Right lung (tissue), 5 donors: Measurements from ENCODE around the gene GNAS-AS1. TPM values are rescaled to one million over a fixed set of nuclear protein-coding genes. Genes with fewer than 3 reads are reported as not detected.

Experiments
- DNase-seq, 2 donors: peaks; one replicate each; pipeline ENCODE4 v3.0.0-alpha.2; 2013
- polyA plus RNA-seq, 5 donors: library from polyadenylated mRNA; unstranded; fragments of 120-200 nt; gene quantifications; one replicate each; pipeline versions ENCODE4 v1.2.1 to v1.2.3, GENCODE V29; 2013; ENCODE audit warnings: inconsistent platforms in 1 of 5, low replicate concordance in 1 of 5; ENCODE audit not compliant: insufficient read length in 5 of 5, insufficient read depth in 1 of 5

GNAS-AS1 gene
- polyA plus RNA-seq, 5 donors: 0.55 to 0.89 (median 0.82) TPM

DNA sequence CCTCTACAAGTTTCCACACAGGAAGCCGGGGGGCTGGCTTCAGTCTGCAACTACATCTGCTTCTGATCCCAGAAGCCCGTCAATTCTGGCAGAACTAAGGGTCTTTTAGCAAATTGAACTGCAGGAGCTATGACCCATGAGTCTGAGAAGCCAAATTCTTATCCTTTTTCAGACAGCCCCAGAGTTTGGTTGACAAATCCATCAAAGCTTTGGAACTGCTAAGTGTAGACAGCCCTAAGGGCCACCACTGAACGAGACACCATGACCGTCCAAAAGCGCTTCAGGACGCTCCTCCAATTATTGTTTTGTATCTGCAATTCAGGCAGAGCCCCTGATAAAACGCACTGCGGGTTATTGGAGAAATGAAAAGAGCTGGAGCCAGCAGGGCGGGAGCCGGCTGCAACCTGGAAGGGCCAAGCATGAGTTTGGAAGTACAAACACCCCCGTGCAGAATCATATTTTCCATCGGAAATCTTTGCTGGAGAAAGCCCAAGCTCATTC is 67.1 kb downstream of the GNAS-AS1 start:
- DNase-seq: peak; percentile 8 to 19

- no peak for DNase-seq
Observed at GRCh38 chr20:58781138-58781537, 69.6 kb downstream of the GNAS-AS1 start.

DNA sequence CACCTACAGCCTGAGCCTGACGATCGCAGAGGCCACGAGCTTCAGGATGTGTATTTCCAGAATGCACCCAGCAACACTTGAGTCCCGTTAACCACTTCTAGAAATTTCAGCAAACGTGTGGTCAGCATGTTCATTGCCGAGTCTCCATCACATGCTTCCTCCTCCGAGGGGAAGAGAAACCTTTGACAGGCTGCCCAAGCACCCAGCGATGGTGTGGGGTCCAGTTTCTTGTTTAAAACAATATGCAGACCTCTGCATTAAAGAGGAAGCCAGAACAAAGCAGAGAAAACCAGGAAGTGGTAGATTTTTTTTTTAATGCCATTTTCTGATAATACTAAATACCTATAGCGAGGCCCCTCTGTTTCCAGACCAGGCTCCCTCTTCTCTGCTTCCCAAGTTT is 71.9 kb downstream of the GNAS-AS1 start:
- DNase-seq: no peak

GRCh38 chr20:58777657-58778056 is 73.0 kb downstream of the GNAS-AS1 start:
- no peak for DNase-seq

- no peak for DNase-seq
Observed at GRCh38 chr20:58776109-58776508, 74.6 kb downstream of the GNAS-AS1 start.

- DNase-seq: no peak
Observed at GRCh38 chr20:58775371-58775770, 75.3 kb downstream of the GNAS-AS1 start.

DNA sequence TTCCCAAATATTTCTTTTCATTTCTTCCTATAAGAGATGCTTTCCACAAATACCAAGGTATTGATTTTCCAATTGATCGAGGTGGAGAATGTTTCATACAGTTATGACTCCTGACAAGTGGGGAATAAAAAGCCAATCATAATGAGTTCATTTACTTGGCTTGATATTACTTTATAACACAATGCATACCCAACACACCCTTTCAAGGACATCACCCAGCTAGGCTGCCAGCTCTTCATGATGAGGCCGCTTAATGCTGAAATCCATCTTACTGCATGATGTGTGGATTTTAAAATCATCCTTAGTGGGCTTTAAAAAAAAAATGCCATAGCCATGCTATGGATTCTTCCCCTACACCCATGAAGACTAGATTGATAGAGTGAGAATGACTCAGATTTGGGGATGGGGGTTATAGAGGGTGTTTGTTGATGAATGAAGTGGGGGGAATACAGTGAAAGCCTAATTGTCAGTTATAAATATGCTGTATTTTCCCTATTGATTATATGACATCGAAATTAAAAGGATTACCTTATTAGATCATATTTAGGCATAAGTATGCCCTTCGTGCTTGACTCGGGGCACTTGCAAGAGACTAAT is 75.9 kb downstream of the GNAS-AS1 start:
- DNase-seq: no peak

DNA sequence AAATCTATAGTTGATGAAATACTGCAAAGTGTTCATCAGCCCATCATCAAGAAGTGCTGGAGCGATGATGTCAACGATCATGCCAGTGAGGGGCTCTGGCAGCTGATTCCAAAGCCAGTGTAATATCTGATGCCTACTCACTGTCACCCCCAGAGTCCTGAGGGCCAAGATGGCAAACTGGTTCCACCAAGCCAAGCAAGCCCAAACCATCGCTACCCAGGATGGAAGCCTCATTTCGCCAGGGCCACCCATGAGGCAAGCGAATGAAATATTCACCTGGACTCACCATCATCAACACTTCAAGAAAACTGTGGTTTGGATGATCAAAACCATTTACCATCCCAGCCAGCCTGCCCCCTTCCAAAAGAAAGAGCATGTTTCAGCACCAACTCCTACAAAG is 76.5 kb downstream of the GNAS-AS1 start:
- no peak for DNase-seq

DNA sequence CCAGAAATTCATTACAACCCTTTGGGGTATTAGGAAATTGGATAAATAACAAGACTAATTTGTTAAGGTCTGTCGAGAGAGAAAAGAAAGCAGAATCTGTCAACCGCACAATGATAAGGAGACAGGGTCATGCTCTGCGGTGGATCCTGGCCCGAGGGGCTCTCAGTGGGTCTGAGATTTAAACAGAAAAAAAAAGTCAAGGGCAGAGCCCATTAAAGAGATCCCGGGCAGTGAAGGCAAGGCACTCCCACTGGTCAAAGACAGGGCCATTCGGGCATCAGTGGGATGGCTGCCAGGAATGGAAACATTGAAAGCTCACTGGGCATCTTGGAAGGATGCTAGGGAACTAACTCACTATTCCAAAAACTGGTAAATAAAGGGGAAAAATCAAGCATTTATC is 77.9 kb downstream of the GNAS-AS1 start:
- DNase-seq: no peak

Other genes starting within 250 kb of the GNAS-AS1 start
- 100 to 1,000 TPM in 1 of 5 donors, 10 to 100 TPM in 4; 71.7 to 106 (median 93.1) TPM for gene STX16, start 199.6 kb downstream of the GNAS-AS1 start, polyA plus RNA-seq
- 10 to 100 TPM; 26.0 to 41.7 (median 36.8) TPM for gene NPEPL1, start 158.1 kb downstream of the GNAS-AS1 start, polyA plus RNA-seq
- 1,000 to 10,000 TPM; 1,613 to 2,188 (median 1,845) TPM for gene GNAS, start 1.8 kb upstream of the GNAS-AS1 start, polyA plus RNA-seq
- gene NELFCD, start 130.4 kb upstream of the GNAS-AS1 start, polyA plus RNA-seq: 100 to 1,000 TPM; 102 to 120 (median 109) TPM
- gene CTSZ, start 156.4 kb upstream of the GNAS-AS1 start, polyA plus RNA-seq: 100 to 1,000 TPM in 3 of 5 donors, 10 to 100 TPM in 2; 88.8 to 112 (median 111) TPM
- 1 to 10 TPM; 3.1 to 5.7 (median 4.4) TPM for gene TUBB1, start 168.5 kb upstream of the GNAS-AS1 start, polyA plus RNA-seq
- 100 to 1,000 TPM; 156 to 213 (median 203) TPM for gene ATP5F1E, start 181.4 kb upstream of the GNAS-AS1 start, polyA plus RNA-seq
- gene PRELID3B, start 191.9 kb upstream of the GNAS-AS1 start, polyA plus RNA-seq: 10 to 100 TPM; 46.3 to 66.9 (median 55.5) TPM